ENCODE results near the gene SEC63. TPM values are rescaled to one million over a fixed set of nuclear protein-coding genes. Genes with fewer than 3 reads are reported as not detected.
A peak's percentile ranks its signal among the peaks of the same experiment; 100 is the strongest.

The SEC63 gene
- total RNA-seq, 2 donors from 2014 or later, result 73.4 to 97.9 TPM

DNA sequence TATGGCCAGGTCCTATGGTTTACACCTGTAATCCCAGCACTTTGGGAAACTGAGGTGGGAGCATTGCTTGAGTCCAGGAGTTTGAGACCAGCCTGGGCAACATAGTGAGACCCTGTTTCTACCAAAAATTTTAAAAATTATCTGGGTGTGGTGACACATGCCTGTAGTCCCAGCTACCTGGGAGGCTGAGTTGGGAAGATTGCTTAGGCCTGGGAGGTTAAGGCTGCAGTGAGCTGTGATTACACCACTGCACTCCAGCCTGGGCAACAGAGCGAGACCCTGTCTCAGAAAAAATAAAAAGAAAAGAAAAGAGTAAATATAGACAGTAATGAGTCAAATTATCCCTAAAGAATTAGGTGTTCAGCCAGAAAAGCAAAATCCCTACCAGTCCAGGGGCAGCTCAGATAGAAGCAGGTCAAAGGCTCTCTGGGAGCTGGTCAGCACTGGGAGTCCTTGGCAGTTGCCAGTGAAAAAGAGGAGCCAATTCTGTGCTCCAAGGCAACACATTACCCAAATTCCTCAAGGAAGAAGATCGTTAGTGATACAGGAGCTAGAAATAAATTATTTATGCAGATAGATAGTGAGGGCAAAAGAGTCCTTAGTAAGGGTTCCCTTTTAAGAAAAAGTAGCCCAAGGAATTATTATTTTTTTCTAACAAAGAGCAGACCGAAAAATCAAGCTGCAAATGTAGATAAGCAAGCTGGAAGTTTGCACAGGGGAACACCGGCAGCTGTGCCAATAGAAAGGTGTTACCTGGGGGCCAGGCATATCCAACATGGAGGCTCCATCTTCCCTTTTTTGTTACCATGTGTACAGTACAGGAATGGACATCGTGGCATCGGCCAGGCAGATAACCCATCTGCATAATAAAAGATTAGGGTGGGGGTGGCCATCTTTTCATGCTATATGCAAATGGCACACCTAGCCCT is 31.4 kb upstream of the SEC63 start:
- H3K4me3 ChIP-seq, result no peak overlapping the region
- peaks cover 15% of the 10 kb centered on the region for H3K4me1 ChIP-seq
- H3K27me3 ChIP-seq, result no peaks in the 10 kb centered on the region
- 20 to 25% methylated on average over 4 to 6 of the region's 6 CpGs for WGBS, 2 donors
- no peak for ATAC-seq
- TF ChIP-seq, protein P1, sequence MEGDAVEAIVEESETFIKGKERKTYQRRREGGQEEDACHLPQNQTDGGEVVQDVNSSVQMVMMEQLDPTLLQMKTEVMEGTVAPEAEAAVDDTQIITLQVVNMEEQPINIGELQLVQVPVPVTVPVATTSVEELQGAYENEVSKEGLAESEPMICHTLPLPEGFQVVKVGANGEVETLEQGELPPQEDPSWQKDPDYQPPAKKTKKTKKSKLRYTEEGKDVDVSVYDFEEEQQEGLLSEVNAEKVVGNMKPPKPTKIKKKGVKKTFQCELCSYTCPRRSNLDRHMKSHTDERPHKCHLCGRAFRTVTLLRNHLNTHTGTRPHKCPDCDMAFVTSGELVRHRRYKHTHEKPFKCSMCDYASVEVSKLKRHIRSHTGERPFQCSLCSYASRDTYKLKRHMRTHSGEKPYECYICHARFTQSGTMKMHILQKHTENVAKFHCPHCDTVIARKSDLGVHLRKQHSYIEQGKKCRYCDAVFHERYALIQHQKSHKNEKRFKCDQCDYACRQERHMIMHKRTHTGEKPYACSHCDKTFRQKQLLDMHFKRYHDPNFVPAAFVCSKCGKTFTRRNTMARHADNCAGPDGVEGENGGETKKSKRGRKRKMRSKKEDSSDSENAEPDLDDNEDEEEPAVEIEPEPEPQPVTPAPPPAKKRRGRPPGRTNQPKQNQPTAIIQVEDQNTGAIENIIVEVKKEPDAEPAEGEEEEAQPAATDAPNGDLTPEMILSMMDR (IDR thresholded peaks at IDR 0.05), result no peak
- no peak for TF ChIP-seq POLR2A (IDR thresholded peaks at IDR 0.05)
- peak overlapping the region in 2 of 4 donors; percentile 31 to 47 for H3K27ac ChIP-seq
- intact Hi-C loops (cut with DNase I), result no loop called here
- H3K9me3 ChIP-seq, result no peaks in the 10 kb centered on the region
- no peaks in the 10 kb centered on the region for H3K36me3 ChIP-seq (replicated peaks in 1 of 2; ENCODE audit: insufficient read depth in 1 of 2, low read depth in 2 of 2)
- peak in 2 of 4 donors; percentile 26 to 53 for DNase-seq

DNA sequence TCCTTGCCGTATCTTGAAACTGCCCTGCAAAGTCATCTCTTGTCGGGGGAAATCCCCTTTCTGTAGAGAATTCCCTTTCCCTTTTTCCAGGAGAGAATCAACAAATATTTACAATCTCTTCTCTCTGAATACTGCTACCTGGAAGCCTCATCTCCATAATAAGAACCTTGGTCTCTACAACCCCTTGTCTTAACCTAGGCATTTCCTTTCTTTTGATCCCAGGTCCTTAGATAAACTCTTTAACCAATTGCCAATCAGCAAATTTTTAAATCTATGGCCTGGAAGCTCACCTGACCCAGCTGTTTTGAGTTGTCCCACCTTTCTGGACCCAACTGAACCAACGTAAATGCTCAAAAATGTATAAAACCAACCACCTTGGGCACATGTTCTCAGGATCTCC is 30.6 kb upstream of the SEC63 start:
- no peaks in the 10 kb centered on the region for H3K36me3 ChIP-seq (replicated peaks in 1 of 2; ENCODE audit: insufficient read depth in 1 of 2, low read depth in 2 of 2)
- ATAC-seq (no peak), DNase-seq (no peak)
- WGBS, 2 donors, result 90 to 94% methylated on average over 3 of the region's 3 CpGs
- peaks cover 15% of the 10 kb centered on the region for H3K4me1 ChIP-seq
- H3K9me3 ChIP-seq, result no peaks in the 10 kb centered on the region
- intact Hi-C loops (cut with DNase I), result no loop called here
- TF ChIP-seq, protein P1 (IDR thresholded peaks at IDR 0.05), result no peak
- TF ChIP-seq POLR2A (IDR thresholded peaks at IDR 0.05), result no peak
- no peak overlapping the region for H3K27ac ChIP-seq
- no peak overlapping the region for H3K4me3 ChIP-seq
- H3K27me3 ChIP-seq, result no peaks in the 10 kb centered on the region

DNA sequence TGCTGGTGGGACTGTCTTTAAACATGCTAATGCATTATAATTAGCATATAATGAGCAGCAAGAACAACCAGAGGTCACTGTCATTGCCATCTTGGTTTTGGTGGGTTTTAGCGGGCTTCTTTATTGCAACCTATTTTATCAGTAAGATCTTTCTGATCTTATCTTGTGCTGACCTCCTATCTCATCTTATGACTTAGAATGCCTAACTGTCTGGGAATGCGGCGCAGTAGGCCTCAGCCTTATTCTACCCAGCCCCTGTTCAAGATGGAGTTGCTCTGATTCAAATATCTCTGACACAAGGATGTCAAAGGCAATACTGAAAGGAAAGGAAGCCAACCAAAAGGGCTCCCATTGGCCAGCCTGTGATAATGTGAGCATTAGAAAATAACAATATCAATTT is 29.8 kb upstream of the SEC63 start:
- H3K27ac ChIP-seq, result no peak overlapping the region
- H3K27me3 ChIP-seq, result no peaks in the 10 kb centered on the region
- no peak for ATAC-seq
- TF ChIP-seq, protein P1 (IDR thresholded peaks at IDR 0.05), result no peak
- no peak for TF ChIP-seq POLR2A (IDR thresholded peaks at IDR 0.05)
- no peaks in the 10 kb centered on the region for H3K36me3 ChIP-seq (replicated peaks in 1 of 2; ENCODE audit: insufficient read depth in 1 of 2, low read depth in 2 of 2)
- DNase-seq, result no peak
- H3K9me3 ChIP-seq, result no peaks in the 10 kb centered on the region
- WGBS, 2 donors, result 88 to 98% methylated on average over 3 of the region's 3 CpGs
- intact Hi-C loops (cut with DNase I), result no loop called here
- peaks cover 15% of the 10 kb centered on the region for H3K4me1 ChIP-seq
- no peak overlapping the region for H3K4me3 ChIP-seq

DNA sequence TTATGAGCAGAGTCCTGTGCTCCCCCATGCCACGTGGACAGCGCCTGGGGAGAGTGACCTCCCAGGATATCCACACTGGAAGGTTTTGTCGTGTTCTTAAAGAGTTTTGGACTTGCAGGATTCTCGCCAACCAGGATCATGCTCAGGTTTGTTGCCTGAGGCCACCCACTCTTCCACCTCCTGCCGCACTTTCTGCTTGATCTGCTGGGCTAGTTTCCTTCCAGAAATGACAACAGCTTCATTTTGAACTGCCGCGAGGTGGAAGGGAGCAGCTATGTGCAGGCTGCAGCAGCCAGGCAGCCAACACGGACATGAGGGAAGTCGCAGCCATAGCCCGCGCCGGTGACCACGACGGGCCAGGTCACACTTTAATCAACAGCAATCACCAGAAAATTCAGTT is 27.7 kb upstream of the SEC63 start:
- H3K4me1 ChIP-seq, result peaks cover 15% of the 10 kb centered on the region
- no peak overlapping the region for H3K27ac ChIP-seq
- no peak for DNase-seq
- no peaks in the 10 kb centered on the region for H3K9me3 ChIP-seq
- TF ChIP-seq, protein P1 (IDR thresholded peaks at IDR 0.05), result no peak
- no peak for TF ChIP-seq POLR2A (IDR thresholded peaks at IDR 0.05)
- intact Hi-C loops (cut with DNase I), result no loop called here
- ATAC-seq, result no peak
- H3K4me3 ChIP-seq, result no peak overlapping the region
- no peaks in the 10 kb centered on the region for H3K27me3 ChIP-seq
- 80 to 88% methylated on average over 12 to 14 of the region's 14 CpGs for WGBS, 2 donors
- no peaks in the 10 kb centered on the region for H3K36me3 ChIP-seq (replicated peaks in 1 of 2; ENCODE audit: insufficient read depth in 1 of 2, low read depth in 2 of 2)
